Hepatic stellate cell (primary cell): Measurements from ENCODE around the gene IP6K3.

Experiments used
- DNase-seq: peaks from one replicate; pipeline ENCODE4 v3.0.0; 2011; ENCODE audit warnings: low spot score

Gene IP6K3

DNA sequence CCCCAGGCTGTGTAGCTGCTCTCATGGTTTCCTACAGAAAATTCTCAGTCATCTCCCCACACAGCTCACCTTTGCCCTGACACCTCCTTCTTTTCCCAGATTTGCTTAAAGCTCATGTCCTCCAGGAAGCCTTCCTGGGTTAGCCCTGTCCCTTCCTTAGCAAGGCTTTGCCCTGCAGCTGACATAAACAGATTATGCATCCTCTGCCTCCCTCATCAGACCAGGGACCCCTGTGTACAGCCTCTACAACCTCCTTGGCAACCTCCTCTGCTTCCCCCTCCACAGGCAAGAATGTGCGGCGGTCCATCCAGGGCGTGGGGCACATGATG is 75.0 kb downstream of the IP6K3 start:
- no peak for DNase-seq
